GM18519 (cell line): ENCODE measurements around the gene MAD1L1.

Experiments
- ATAC-seq: cut with Tn5 transposase; IDR thresholded peaks from one replicate; pipeline ENCODE4 v1.9.1; 2021; ENCODE audit warnings: mild to moderate bottlenecking, moderate library complexity; ENCODE audit not compliant: unreplicated experiment, low FRiP score

The MAD1L1 gene

GRCh38 chr7:2202901-2203765, 29.6 kb downstream of the MAD1L1 start:
- no peak for ATAC-seq

GRCh38 chr7:2202361-2202761, 30.4 kb downstream of the MAD1L1 start:
- ATAC-seq, result no peak

DNA sequence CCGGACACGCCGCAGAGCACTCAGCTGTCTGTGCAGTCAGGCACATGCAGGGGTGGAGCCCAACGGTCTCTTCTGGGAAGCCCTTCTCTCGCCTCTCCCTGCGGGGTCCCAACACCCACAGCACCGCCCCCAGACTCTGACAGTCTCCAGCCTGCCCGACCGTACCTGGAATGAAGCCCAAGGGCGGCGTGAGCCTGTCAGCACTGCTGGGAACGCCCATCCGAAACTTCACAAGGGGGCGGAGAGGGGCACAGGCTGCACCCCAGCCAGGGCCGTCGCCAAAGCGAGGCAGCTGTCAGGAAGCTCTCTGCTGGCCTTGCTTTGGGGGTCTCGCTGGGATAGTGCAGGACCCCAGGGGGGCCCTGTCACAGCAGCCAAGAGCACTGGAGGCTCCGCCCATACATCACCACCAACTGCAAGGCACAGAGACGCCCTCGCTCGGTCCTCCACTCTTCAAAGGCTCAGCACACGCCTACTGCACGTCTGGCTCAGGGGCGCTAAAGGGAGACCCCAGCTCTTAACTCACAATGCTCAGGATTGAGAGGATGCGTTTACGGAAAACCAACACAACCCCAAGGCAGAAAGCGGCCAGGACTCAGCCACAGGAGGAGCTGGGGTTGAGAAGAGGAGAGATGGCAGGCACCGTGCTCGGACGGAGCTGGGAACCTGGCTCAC, 30.9 kb downstream of the MAD1L1 start:
- no peak for ATAC-seq

DNA sequence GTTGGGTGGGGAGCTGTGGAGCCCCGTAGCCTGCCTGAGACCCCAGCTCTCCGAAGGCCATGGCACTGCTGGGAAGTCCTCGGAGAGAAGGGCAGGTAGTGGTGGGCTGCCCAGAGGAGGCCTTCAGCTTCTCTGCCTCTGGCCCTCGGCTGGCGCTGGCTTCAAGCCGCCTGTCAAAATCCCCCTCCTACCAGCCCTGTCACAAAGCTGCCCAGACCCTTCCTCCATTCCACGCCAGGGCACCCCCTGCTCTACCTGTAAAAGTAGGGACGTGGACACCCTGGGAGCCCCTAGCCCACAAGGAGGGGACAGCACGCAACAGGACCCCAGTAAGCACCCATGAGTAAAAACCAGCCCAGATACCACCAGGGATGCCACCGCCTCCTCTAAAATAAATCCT, 31.6 kb downstream of the MAD1L1 start:
- no peak for ATAC-seq

DNA sequence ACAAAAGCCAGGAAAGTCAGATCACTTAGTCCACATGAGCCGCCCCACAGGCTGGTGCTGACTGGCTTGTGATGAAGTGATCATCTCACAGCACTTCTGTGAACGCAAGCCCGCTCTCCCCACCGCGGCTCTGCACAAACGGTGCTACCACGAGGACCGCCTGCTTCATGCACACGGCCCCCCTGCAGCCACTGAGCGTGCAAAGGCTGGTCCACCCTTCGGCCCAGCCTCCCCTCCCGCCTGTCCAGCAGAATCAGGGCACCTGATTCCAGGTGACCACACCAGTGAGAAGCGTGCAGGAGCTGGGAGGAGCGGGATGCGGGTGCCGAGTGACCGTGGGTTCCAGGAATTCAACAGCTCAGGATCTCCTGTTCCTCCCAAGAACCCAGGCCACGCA, 32.2 kb downstream of the MAD1L1 start:
- no peak for ATAC-seq

DNA sequence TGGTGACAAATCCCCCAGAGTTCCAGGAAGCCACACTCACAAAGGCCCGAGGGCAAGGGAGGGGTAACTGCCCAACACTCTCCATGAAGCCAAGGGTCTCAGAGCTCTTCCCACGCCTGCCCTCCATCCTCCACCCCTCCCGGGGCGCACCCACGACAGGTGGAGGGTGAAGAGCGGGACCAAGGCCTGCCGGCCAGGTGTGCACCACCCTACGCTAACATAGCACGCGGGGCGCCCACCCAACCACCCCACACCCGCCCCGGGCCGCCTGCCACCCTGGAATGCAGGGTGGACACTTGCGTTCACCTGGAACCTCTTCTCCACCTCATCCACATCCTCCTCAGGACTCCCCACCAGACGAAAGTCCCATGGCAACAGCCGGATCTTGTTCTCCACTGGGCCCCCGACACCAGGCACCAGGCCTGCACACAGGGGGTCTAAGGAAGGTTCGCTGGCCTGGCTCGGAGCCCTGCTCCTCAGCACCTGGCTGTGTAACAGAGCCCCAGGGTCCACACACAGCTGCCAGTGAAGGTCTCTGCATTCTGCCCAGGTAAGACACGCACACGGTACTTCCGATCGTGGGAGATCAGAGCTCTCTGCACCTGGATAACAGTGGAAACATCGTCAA, 32.7 kb downstream of the MAD1L1 start:
- ATAC-seq, result no peak

DNA sequence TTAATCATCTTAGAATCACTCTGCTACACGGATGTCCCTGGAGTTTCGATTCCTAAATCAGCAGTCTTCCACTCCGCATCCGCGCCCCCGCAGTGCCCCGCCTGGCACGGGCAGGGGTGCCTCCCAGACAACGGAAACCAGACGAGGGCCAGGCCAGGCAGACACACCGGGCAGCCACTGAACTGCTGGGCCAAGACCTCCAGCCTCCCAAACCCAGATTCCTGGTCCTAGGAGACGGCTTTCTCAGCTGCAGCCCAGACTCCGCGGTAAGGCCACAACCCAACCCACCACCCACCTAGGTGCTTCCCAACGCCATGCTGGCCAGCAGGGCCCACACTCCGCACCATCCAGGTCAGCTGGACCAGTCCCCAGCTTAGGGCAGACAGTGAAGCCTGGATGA, 33.2 kb downstream of the MAD1L1 start:
- ATAC-seq, result no peak

DNA sequence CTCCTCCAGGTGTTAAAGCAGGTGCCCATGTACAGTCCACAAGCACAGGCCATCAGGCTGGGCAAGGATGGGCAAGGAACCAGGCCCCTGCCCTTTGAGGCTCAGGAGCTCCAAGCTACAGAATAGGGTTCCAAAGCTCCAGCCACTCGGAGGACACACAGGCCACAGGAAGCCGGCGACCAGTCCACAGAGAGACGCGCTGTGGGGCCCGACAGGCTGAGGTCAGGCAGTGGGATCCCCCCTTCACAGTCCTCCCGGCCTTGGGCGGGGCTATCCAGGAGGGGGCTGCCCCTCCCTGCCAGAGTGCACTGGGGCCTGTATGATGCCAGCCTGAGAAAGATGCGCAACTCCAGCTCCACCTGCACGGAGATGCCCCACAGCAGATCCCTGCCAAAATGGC, 34.0 kb downstream of the MAD1L1 start:
- no peak for ATAC-seq

DNA sequence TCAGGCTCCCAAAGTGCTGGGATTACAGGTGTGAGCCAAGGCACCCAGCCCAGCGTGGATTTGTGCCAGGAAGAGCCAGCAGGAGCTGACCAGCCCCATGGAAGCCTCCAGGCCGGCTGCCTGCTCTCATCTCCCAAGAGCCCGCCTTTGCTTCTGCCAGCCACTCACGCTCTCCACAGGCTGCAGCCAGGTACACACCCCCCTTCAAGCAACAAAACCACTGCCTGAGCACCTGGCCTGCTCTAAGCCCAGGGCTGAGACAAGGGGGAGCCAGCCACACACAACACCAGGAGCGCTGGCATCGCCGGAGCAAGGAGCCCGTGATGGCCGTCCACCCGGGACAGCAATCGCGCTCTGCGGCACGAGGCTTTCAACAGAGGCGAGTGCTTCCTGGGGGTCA, 34.5 kb downstream of the MAD1L1 start:
- ATAC-seq, result no peak

DNA sequence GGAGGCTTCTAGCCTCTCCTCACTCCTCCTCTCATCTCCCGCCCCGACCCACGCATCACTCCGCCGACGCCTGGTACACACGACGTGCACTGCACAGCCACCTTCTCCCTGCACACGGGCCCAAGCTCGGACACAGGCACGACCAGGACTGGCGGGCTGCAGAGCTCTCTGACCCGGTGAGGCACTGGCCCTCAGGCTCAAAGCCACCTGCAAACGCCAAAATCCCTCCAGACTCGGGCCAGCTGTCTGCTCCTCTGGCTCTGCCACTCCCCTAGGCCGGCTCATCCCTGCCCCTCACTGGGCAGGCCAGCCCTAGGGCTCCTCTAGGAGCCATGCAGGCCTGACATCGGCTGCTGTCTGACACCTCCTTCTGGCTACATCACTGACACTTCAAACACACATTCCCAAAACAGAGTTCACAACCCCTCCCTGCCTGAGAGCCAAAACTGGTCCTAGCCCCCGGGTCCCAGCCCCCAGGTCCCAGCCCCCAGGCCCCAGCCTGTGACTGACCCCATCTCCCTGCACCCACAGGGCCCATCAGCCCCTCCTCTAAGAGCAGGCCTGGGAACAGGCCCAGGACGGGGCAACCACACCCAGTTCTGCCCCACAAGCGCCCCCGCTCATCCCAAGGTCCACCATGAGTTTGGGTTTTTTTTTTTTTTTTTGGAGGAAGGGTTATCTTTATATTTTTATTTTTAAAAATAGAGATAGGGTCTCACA, 35.1 kb downstream of the MAD1L1 start:
- ATAC-seq, result no peak

DNA sequence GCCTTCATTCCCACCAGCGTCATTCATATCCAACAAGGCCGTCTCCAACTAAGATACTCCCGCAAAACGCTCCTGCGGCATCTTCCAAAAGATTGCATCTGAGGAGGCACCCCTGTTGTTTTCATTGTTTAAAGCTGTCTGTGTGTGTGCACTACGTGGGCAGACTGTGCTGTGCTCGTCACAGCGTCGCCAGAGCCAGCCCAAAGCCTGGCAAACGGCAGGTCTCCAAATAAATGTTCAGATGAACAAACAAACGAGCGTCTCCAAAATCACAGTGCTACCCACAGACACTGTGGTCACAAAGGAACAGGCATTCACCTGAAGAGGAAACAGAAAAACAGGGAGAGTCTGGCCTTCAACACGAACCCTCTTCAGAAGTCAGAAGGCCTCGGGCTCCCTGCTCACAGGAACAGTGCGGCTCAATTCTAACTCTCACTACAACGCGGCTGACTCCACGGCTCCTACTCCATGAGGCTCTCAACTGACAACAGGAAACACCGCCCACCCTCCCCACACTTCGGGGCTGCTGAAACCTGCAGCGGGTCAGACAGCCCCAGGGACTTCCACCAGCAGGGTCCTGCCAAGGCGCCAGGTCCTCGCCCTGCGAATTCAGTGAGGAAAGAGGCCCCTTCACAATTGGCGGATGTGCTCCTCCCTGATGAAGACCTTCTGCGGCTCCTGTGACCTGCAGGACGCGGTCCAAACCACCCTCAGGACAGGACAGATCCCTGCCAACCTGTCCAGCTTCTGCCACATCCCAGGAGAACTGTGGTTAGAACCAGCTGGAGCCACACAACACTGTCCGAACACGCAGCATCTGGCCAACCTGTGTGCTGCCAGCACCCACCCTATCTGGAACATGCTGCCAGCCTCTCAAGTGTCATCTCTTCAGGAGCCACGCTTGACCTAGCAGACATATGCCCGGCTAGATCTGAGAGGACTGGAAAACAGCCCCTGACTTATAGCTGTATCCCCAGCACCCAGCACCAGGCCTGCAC, 36.1 kb downstream of the MAD1L1 start:
- no peak for ATAC-seq

GRCh38 chr7:2195400-2196246, 37.1 kb downstream of the MAD1L1 start:
- no peak for ATAC-seq

- no peak for ATAC-seq
Measured at GRCh38 chr7:2193575-2194305, 39.0 kb downstream of the MAD1L1 start.

DNA sequence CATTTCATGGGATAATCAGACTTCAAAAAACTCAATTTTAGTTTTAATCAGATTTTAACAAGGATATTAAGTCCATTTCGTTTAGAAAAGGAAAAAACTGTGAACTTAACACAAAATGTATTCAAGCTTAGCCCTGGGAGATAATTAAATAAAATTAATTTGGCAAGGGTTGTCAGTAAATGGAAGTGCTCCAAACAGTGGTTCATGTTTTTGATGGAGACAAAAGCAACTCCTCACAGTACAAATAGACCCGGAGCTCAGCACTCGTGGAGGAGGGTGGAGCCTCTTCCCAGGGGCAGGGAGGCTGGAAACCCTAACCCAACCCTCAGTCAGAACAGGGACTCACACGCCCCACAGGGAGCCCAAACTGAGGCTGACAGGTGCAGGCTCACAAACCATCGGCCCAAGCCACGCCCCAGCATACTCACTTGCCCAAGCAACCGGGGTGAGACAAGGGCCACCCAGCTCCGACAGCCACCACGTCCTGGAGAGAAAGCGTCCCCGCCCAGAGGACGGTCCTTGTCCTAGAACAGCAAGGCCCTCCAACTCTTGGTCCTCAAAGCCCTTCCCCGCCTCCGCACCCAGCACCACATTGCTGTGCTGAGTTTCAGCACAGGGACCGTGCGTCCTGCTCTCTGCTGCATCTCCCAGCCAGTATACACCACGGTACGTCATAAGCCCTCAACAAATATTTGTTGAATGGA, 39.8 kb downstream of the MAD1L1 start:
- no peak for ATAC-seq

DNA sequence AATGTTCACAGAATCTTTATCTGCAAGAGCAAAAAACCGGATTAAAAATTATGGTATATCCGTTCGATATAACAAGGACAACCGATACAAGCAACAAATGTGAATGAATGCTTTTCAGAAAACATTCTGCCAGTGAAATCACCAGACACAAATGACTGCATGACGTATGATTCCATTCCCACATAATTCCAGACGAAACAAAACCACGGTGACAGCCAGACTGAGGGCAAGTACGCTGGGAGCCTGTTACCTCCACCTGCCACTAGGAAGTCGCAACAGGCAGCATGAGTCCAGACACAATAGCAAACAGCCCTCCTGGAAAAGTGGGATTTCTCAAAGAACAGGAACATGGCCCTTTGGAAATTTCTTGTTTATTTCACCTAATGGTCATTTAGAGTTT, 41.7 kb downstream of the MAD1L1 start:
- no peak for ATAC-seq

DNA sequence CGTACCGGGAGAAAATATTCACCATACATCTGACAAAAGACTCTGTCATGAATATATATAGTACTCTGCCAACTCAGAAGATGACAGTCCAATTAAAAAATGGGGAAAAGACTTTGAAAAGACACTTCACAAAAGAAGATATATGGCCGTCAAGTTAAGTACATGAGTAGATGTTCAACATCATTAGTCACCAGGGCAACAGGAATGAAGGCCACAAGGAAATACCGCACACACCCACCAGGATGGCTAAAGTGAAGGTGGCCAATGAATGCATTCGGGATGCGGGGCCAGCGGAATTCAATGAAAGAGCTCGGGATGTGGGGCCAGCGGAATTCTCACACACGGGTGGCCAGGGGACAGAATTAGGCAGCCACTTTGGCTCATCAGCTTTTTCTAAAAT, 42.2 kb downstream of the MAD1L1 start:
- ATAC-seq, result no peak

DNA sequence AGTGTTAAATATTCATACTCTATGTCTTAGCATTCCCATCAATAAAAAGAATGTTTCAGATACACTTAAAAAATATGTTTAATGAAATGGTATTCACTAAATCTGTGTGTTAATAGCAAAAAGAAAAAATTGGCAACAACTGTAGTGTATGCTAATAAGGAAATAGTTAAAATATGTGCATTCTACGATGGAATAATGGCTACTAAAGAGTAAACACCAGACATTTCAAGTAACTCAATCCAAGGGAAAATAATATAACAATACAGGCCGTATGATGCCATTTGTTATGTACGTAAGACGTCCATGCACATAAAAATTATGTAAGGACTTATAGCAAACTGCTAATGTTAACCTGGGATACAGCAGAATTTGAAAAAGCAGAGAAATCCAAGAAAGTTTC, 46.6 kb downstream of the MAD1L1 start:
- no peak for ATAC-seq

DNA sequence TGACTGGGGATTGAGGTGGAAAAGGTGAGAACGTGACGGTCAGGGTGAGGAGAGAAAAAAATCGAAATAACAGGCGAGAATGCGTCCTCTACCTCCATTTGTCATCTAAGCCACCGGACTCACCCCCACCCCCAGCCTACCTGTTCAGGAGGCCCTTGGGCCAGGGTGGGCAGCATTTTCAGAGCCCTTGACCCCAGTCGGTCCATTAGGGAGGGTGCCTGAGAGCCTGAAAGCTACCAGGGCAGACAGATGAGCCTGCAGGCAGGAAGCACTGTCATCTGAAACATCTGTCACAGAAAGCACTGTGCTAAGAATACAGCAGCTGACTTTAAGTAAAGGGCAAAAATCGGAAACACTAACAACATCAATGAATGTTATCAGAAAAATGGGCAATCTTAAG, 47.0 kb downstream of the MAD1L1 start:
- no peak for ATAC-seq
